Measurements from ENCODE around the gene ATG3. TPM values are rescaled to one million over a fixed set of nuclear protein-coding genes. Genes with fewer than 3 reads are reported as not detected.

The ATG3 gene
- total RNA-seq, 2 experiments from 2014 or later = 84.6 to 109 TPM

- Histone ChIP-seq H3K27ac (ENCODE audit: low read depth, low read length, poor library complexity, severe bottlenecking) (no peak overlapping the region), H3K9me3 (ENCODE audit: low read length) (no peaks in the 10 kb centered on the region), H3K4me2 (ENCODE audit: low read length) (no peak overlapping the region), H3K36me3 (ENCODE audit: insufficient read depth, low read length) (0 out of 2 replicates have a peak, but pooled peaks cover 2% of the 10 kb centered on the region), H4K20me1 (ENCODE audit: insufficient read depth, low read length) (no peaks in the 10 kb centered on the region), H3K4me1 (ENCODE audit: insufficient read depth, low read length, poor library complexity, severe bottlenecking) (peaks cover 10% of the 10 kb centered on the region), H3K4me3 (ENCODE audit: low read depth, low read length, poor library complexity, severe bottlenecking) (no peak overlapping the region), H3K79me2 (ENCODE audit: insufficient read depth, low read depth, low read length) (peaks cover 3% of the 10 kb centered on the region; the same call in 1 of the 2 replicates), H3K9me2 (ENCODE audit: insufficient read depth, low read length) (no peaks in the 10 kb centered on the region), H2AFZ (ENCODE audit: low read length) (no peak overlapping the region)
- ChIA-PET CTCF (ENCODE audit: unreplicated experiment) (no interaction called here), POLR2A (interaction anchor here (0.6 to 1.1 kb wide), 3 partner anchors 13 to 22 kb away, joined by 4 to 6 read pairs (median 5); no protein-coding TSS in a partner anchor)
- no peak for DNase-seq (ENCODE audit: low spot score)
- intact Hi-C loops (cut with micrococcal nuclease; ENCODE audit: unreplicated experiment) = no loop called here
- TF ChIP-seq EZH2phosphoT487 (IDR thresholded peaks at IDR 0.05; ENCODE audit: borderline replicate concordance, low read depth, low read length) (no peak), CTCF (conservative IDR thresholded peaks at IDR 0.05; ENCODE audit: low read length) (no peak)
- BruUV-seq (replicated peaks) = no TSS peak
These were observed 74.8 kb downstream of the ATG3 start for GRCh38 chr3:112486811-112487505.

GRCh38 chr3:112484352-112484751 is 77.4 kb downstream of the ATG3 start:
- Histone ChIP-seq H3K27ac (ENCODE audit: low read depth, low read length, poor library complexity, severe bottlenecking) (no peak overlapping the region), H3K4me2 (ENCODE audit: low read length) (no peak overlapping the region), H2AFZ (ENCODE audit: low read length) (no peak overlapping the region), H3K9me2 (ENCODE audit: insufficient read depth, low read length) (no peaks in the 10 kb centered on the region), H3K4me1 (ENCODE audit: insufficient read depth, low read length, poor library complexity, severe bottlenecking) (peaks cover 10% of the 10 kb centered on the region), H3K79me2 (ENCODE audit: insufficient read depth, low read depth, low read length) (no peaks in the 10 kb centered on the region), H4K20me1 (ENCODE audit: insufficient read depth, low read length) (no peaks in the 10 kb centered on the region), H3K36me3 (ENCODE audit: insufficient read depth, low read length) (peaks cover 5% of the 10 kb centered on the region), H3K4me3 (ENCODE audit: low read depth, low read length, poor library complexity, severe bottlenecking) (no peak overlapping the region), H3K9me3 (ENCODE audit: low read length) (0 out of 2 replicates have a peak, but pooled peaks cover 5% of the 10 kb centered on the region)
- no TSS peak for BruUV-seq (replicated peaks)
- ChIA-PET POLR2A (interaction anchor here (1.0 to 1.6 kb wide), 5 partner anchors 14 to 346 kb away, joined by 3 to 5 read pairs (median 4); no protein-coding TSS in a partner anchor), CTCF (ENCODE audit: unreplicated experiment) (interaction anchor here (0.6 kb wide), 1 partner anchor 9 kb away, joined by 3 read pairs; no protein-coding TSS in a partner anchor)
- TF ChIP-seq CTCF (conservative IDR thresholded peaks at IDR 0.05; ENCODE audit: low read length) (no peak), EZH2phosphoT487 (IDR thresholded peaks at IDR 0.05; ENCODE audit: borderline replicate concordance, low read depth, low read length) (no peak)
- DNase-seq (ENCODE audit: low spot score) = no peak
- intact Hi-C loops (cut with micrococcal nuclease; ENCODE audit: unreplicated experiment) = no loop called here

GRCh38 chr3:112482675-112483074 is 79.1 kb downstream of the ATG3 start:
- TF ChIP-seq EZH2phosphoT487 (IDR thresholded peaks at IDR 0.05; ENCODE audit: borderline replicate concordance, low read depth, low read length) (no peak), CTCF (conservative IDR thresholded peaks at IDR 0.05; ENCODE audit: low read length) (no peak)
- Histone ChIP-seq H3K27ac (ENCODE audit: low read depth, low read length, poor library complexity, severe bottlenecking) (no peak overlapping the region), H3K9me2 (ENCODE audit: insufficient read depth, low read length) (no peaks in the 10 kb centered on the region), H3K36me3 (ENCODE audit: insufficient read depth, low read length) (peaks cover 20% of the 10 kb centered on the region), H3K79me2 (ENCODE audit: insufficient read depth, low read depth, low read length) (no peaks in the 10 kb centered on the region), H4K20me1 (ENCODE audit: insufficient read depth, low read length) (no peaks in the 10 kb centered on the region), H3K4me3 (ENCODE audit: low read depth, low read length, poor library complexity, severe bottlenecking) (no peak overlapping the region), H3K9me3 (ENCODE audit: low read length) (peaks cover 8% of the 10 kb centered on the region; the same call in 1 of the 2 replicates), H2AFZ (ENCODE audit: low read length) (no peak overlapping the region), H3K4me1 (ENCODE audit: insufficient read depth, low read length, poor library complexity, severe bottlenecking) (peaks cover 10% of the 10 kb centered on the region), H3K4me2 (ENCODE audit: low read length) (peak overlapping the region; percentile 21; the same call in 1 of the 2 replicates)
- ChIA-PET POLR2A (interaction anchor here (1.0 kb wide), 1 partner anchor 345 kb away, joined by 3 read pairs; no protein-coding TSS in a partner anchor), CTCF (ENCODE audit: unreplicated experiment) (no interaction called here)
- intact Hi-C loops (cut with micrococcal nuclease; ENCODE audit: unreplicated experiment) = no loop called here
- BruUV-seq (replicated peaks) = no TSS peak
- no peak for DNase-seq (ENCODE audit: low spot score)
